ENCODE data around the gene NOLC1. TPM values are rescaled to one million over a fixed set of nuclear protein-coding genes. Genes with fewer than 3 reads are reported as not detected.

The NOLC1 gene
- total and polyA plus RNA-seq, 2 of the 13 experiments (the other 11 are each of a cell fraction or from before 2014, with no cell fraction given), result 50.6 to 81.0 TPM

GRCh38 chr10:102132563-102133372, 19.4 kb upstream of the NOLC1 start, which contains the start of gene PPRC1 (continued):
- no peak for TF ChIP-seq BCLAF1 (IDR thresholded peaks at IDR 0.05)
- TF ChIP-seq ZNF317 (CRISPR knock-in tag; IDR thresholded peaks at IDR 0.05), result no peak
- TF ChIP-seq, protein P1, sequence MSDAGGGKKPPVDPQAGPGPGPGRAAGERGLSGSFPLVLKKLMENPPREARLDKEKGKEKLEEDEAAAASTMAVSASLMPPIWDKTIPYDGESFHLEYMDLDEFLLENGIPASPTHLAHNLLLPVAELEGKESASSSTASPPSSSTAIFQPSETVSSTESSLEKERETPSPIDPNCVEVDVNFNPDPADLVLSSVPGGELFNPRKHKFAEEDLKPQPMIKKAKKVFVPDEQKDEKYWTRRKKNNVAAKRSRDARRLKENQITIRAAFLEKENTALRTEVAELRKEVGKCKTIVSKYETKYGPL (CRISPR knock-in tag; IDR thresholded peaks at IDR 0.05), result no peak
- peak; percentile 52; the same call in 1 of the 2 replicates for TF ChIP-seq SIN3A (IDR thresholded peaks at IDR 0.05; ENCODE audit: borderline replicate concordance, low read depth, low read length)
- TF ChIP-seq GTF3A (CRISPR knock-in tag; conservative IDR thresholded peaks at IDR 0.05), result no peak
- no peak for TF ChIP-seq RFX1 (IDR thresholded peaks at IDR 0.05)
- no peak for TF ChIP-seq ZC3H13 (CRISPR knock-in tag; IDR thresholded peaks at IDR 0.05)
- TF ChIP-seq ZKSCAN8 (CRISPR knock-in tag; IDR thresholded peaks at IDR 0.05; ENCODE audit: borderline replicate concordance), result 0 out of 2 replicates have a peak, but pooled peaks have one; percentile 26
- TF ChIP-seq ZSCAN20 (CRISPR knock-in tag; IDR thresholded peaks at IDR 0.05; ENCODE audit: borderline replicate concordance), result no peak
- no peak for TF ChIP-seq BORCS8-MEF2B (CRISPR knock-in tag; IDR thresholded peaks at IDR 0.05)
- TF ChIP-seq ISX (CRISPR knock-in tag; conservative IDR thresholded peaks at IDR 0.05), result no peak
- no peak for TF ChIP-seq FOXA1 (IDR thresholded peaks at IDR 0.05)
- no peak; the same call in 1 of the 2 replicates for TF ChIP-seq FOXA1 (CRISPR knock-in tag; IDR thresholded peaks at IDR 0.05)
- no peak for TF ChIP-seq SMARCC2 (IDR thresholded peaks at IDR 0.05)
- TF ChIP-seq ZNF34 (CRISPR knock-in tag; IDR thresholded peaks at IDR 0.05; ENCODE audit: borderline replicate concordance), result no peak
- TF ChIP-seq SRSF1 (optimal IDR thresholded peaks at IDR 0.05; ENCODE audit: low read depth, low read length), result peak; percentile 43
- peak; percentile 35; the same call in 1 of the 2 replicates for TF ChIP-seq FOXC1 (CRISPR knock-in tag; IDR thresholded peaks at IDR 0.05; ENCODE audit: borderline replicate concordance)
- peak; percentile 23; the same call in 1 of the 2 replicates for TF ChIP-seq ZNF670 (CRISPR knock-in tag; IDR thresholded peaks at IDR 0.05; ENCODE audit: borderline replicate concordance)
- TF ChIP-seq THAP8 (CRISPR knock-in tag; IDR thresholded peaks at IDR 0.05; ENCODE audit: borderline replicate concordance), result peak; percentile 68; the same call in 1 of the 2 replicates
- TF ChIP-seq REXO4 (CRISPR knock-in tag; IDR thresholded peaks at IDR 0.05; ENCODE audit: borderline replicate concordance), result no peak
- TF ChIP-seq HNRNPL (IDR thresholded peaks at IDR 0.05; ENCODE audit: low read depth, low read length), result no peak
- TF ChIP-seq ZNF607 (CRISPR knock-in tag; IDR thresholded peaks at IDR 0.05; ENCODE audit: borderline replicate concordance), result peak; percentile 94
- no peak for TF ChIP-seq PAWR (CRISPR knock-in tag; IDR thresholded peaks at IDR 0.05; ENCODE audit: borderline replicate concordance)
- TF ChIP-seq THRA (CRISPR knock-in tag; IDR thresholded peaks at IDR 0.05; ENCODE audit: borderline replicate concordance), result peak; percentile 81
- no peak for TF ChIP-seq TOE1 (CRISPR knock-in tag; IDR thresholded peaks at IDR 0.05)
- peak; percentile 88 for TF ChIP-seq ZNF816 (CRISPR knock-in tag; IDR thresholded peaks at IDR 0.05; ENCODE audit: borderline replicate concordance)

Data from HepG2 (cell line).